H1 (cell line): ENCODE results near the gene GPR180. TPM values are rescaled to one million over a fixed set of nuclear protein-coding genes. Genes with fewer than 3 reads are reported as not detected.

Source experiments
- EGR1 ChIP-seq: IDR thresholded peaks from 2 replicates; pipeline ENCODE4 v1.6.1; 2011; ENCODE audit warnings: low read depth, low read length, borderline replicate concordance
- PHF8 ChIP-seq: fragments of 200-600 bp; sonication (generic); conservative IDR thresholded peaks from 2 replicates; pipeline ENCODE4 v1.7.1; 2012; ENCODE audit warnings: low read depth, mild to moderate bottlenecking, inconsistent platforms, low read length, moderate library complexity
- USF2 ChIP-seq: IDR thresholded peaks from 2 replicates; pipeline ENCODE4 v1.6.1; 2011; ENCODE audit warnings: low read length, improper control_type of control experiment
- polyA plus RNA-seq, 7 experiments: library from polyadenylated mRNA; depleted of rRNA in 3 of 7; stranded (reverse) in 5 of 7; unstranded in 2 of 7; fragments of >200 nt in 5 of 7; fragments of 200-250 nt in 2 of 7; gene quantifications; 1 replicate in 5 of 7; 2 replicates in 1 of 7; 4 replicates in 1 of 7; pipeline versions ENCODE4 v1.2.1 to v1.2.3, GENCODE V29; 2011 to 2013; ENCODE audit warnings: missing spikeins in 2 of 7, mixed read lengths in 2 of 7
- total RNA-seq: library from RNA; stranded (reverse); fragmentation: NEBNext Ultra II Directional; extraction: Animal tissue kit (Norgen Biotek cat#: 25700); gene quantifications from 2 replicates; pipeline ENCODE4 v1.2.1, GENCODE V29; 2021

Gene GPR180
- total and polyA plus RNA-seq, 2 of the 8 experiments (the other 6 are each of a cell fraction or from before 2014, with no cell fraction given), result 1.8 to 4.8 TPM

DNA sequence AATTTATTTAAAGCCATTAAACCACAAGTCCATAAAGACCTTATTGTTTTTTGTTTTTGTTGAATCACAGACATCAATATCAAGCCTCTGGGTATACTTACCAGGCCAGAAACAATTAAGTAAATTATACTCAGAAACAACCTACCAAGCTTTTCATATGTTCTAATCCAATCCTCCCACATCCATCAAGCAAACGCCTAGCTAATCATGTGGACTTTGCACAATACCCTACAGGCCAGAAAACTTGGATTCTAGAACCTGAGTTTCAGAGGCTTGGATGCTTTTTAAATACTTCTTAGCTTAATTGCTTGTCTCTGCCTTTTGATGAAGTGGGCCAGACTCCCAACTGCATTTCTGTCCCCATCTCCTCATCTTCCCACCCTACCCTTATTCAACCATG lies 45.6 kb upstream of the GPR180 start (continued):
- no peak for TF ChIP-seq PHF8
- no peak for TF ChIP-seq EGR1
- TF ChIP-seq USF2, result no peak
